ENCODE data around the gene CXCL13.

GRCh38 chr4:77586951-77587383, 18.7 kb upstream of the CXCL13 start:
- no peak for TF ChIP-seq EP300 (IDR thresholded peaks at IDR 0.05)
- TF ChIP-seq, protein P1, sequence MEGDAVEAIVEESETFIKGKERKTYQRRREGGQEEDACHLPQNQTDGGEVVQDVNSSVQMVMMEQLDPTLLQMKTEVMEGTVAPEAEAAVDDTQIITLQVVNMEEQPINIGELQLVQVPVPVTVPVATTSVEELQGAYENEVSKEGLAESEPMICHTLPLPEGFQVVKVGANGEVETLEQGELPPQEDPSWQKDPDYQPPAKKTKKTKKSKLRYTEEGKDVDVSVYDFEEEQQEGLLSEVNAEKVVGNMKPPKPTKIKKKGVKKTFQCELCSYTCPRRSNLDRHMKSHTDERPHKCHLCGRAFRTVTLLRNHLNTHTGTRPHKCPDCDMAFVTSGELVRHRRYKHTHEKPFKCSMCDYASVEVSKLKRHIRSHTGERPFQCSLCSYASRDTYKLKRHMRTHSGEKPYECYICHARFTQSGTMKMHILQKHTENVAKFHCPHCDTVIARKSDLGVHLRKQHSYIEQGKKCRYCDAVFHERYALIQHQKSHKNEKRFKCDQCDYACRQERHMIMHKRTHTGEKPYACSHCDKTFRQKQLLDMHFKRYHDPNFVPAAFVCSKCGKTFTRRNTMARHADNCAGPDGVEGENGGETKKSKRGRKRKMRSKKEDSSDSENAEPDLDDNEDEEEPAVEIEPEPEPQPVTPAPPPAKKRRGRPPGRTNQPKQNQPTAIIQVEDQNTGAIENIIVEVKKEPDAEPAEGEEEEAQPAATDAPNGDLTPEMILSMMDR (IDR thresholded peaks at IDR 0.05) = no peak
- TF ChIP-seq POLR2A (IDR thresholded peaks at IDR 0.05) = no peak

All from tibial nerve (tissue), 4 donors.